ENCODE measurements around the gene MC5R.

Gene MC5R

GRCh38 chr18:13800505-13801259 lies 23.3 kb upstream of the MC5R start:
- H3K4me3 ChIP-seq: peak overlapping the region; percentile 60
- TF ChIP-seq, protein P1, sequence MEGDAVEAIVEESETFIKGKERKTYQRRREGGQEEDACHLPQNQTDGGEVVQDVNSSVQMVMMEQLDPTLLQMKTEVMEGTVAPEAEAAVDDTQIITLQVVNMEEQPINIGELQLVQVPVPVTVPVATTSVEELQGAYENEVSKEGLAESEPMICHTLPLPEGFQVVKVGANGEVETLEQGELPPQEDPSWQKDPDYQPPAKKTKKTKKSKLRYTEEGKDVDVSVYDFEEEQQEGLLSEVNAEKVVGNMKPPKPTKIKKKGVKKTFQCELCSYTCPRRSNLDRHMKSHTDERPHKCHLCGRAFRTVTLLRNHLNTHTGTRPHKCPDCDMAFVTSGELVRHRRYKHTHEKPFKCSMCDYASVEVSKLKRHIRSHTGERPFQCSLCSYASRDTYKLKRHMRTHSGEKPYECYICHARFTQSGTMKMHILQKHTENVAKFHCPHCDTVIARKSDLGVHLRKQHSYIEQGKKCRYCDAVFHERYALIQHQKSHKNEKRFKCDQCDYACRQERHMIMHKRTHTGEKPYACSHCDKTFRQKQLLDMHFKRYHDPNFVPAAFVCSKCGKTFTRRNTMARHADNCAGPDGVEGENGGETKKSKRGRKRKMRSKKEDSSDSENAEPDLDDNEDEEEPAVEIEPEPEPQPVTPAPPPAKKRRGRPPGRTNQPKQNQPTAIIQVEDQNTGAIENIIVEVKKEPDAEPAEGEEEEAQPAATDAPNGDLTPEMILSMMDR (IDR thresholded peaks at IDR 0.05): no peak
- DNase-seq (ENCODE audit: low spot score): no peak
- H3K27ac ChIP-seq: no peak overlapping the region

DNA sequence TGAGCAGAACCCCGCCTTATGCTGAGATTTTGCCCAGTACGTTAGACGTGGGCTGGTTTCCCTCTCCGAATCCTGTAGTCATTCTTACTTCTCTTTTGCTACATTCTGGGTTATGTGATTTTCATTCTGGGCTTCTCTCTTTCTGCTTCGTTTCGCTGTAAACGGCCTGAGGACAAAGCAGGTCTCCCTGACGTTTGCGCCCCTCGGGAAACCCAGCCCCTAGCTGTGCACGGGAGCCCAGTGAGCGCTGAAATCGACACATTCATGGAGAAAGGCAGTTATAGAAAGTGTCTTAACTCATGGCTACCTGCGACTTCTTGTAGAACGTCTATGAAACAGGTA lies 22.7 kb upstream of the MC5R start:
- Histone ChIP-seq H3K27ac (no peak overlapping the region), H3K4me3 (peak overlapping the region; percentile 60)
- no peak for DNase-seq (ENCODE audit: low spot score)
- TF ChIP-seq, protein P1 (IDR thresholded peaks at IDR 0.05): no peak

DNA sequence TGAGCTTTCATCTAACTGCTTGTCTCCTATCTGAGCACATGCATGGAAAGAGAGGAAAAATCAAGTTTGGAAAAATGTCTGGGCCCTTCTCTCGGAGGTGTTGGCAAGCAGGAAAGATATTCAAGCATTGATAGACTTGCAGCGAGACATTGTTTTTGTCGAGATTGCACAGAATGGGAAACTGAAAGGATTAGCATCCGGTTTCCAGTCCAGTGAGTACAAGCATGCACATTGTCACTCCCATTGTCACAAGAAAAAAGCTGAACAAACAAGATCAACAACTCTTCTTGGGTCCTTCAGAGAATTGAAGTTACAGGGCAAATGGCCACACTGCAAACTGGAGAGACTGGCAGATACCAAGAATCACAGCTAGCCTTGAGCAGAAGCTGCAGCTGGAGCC lies 19.6 kb upstream of the MC5R start:
- TF ChIP-seq, protein P1 (IDR thresholded peaks at IDR 0.05): no peak
- no peak for DNase-seq (ENCODE audit: low spot score)
- Histone ChIP-seq H3K27ac (no peak overlapping the region), H3K4me3 (no peak overlapping the region)

- no peak for DNase-seq (ENCODE audit: low spot score)
- Histone ChIP-seq H3K4me3 (no peak overlapping the region), H3K27ac (no peak overlapping the region)
- TF ChIP-seq, protein P1 (IDR thresholded peaks at IDR 0.05): no peak
These were observed 15.5 kb upstream of the MC5R start for GRCh38 chr18:13808294-13809042.

GRCh38 chr18:13809043-13809430 lies 14.9 kb upstream of the MC5R start:
- Histone ChIP-seq H3K27ac (no peak overlapping the region), H3K4me3 (no peak overlapping the region)
- TF ChIP-seq, protein P1 (IDR thresholded peaks at IDR 0.05): no peak
- no peak for DNase-seq (ENCODE audit: low spot score)

GRCh38 chr18:13809531-13810255 lies 14.3 kb upstream of the MC5R start:
- Histone ChIP-seq H3K27ac (no peak overlapping the region), H3K4me3 (no peak overlapping the region)
- TF ChIP-seq, protein P1 (IDR thresholded peaks at IDR 0.05): no peak
- no peak for DNase-seq (ENCODE audit: low spot score)

Data from coronary artery (tissue), 2 donors.